ENCODE data around the gene ADCY10. TPM values are rescaled to one million over a fixed set of nuclear protein-coding genes. Genes with fewer than 3 reads are reported as not detected.

The ADCY10 gene
- total RNA-seq, 4 donors from 2014 or later: 1.2 to 4.9 (median 2.4) TPM; not detected in 1

GRCh38 chr1:167774710-167775109 is 139.2 kb downstream of the ADCY10 start:
- TF ChIP-seq POLR2A (IDR thresholded peaks at IDR 0.05): no peak
- no peak for TF ChIP-seq CTCF (IDR thresholded peaks at IDR 0.05)
- Histone ChIP-seq H3K36me3 (peaks cover 0 to 57% (median 0%) of the 10 kb centered on the region in 3 donors), H3K9me3 (no peaks in the 10 kb centered on the region), H3K27me3 (no peaks in the 10 kb centered on the region), H3K4me1 (no peaks in the 10 kb centered on the region), H3K4me3 (no peak overlapping the region), H3K27ac (no peak overlapping the region)
- no peak for DNase-seq

- TF ChIP-seq POLR2A (IDR thresholded peaks at IDR 0.05) (no peak), CTCF (IDR thresholded peaks at IDR 0.05) (no peak)
- H3K27ac ChIP-seq: no peak overlapping the region
- no peak for DNase-seq
- peaks cover 0 to 66% (median 0%) of the 10 kb centered on the region in 3 donors for H3K36me3 ChIP-seq
- no peak overlapping the region for H3K4me3 ChIP-seq
- no peaks in the 10 kb centered on the region for H3K27me3 ChIP-seq
- no peaks in the 10 kb centered on the region for H3K4me1 ChIP-seq
- H3K9me3 ChIP-seq: no peaks in the 10 kb centered on the region
Observed at GRCh38 chr1:167773516-167773915, 140.4 kb downstream of the ADCY10 start.

- H3K4me3 ChIP-seq: no peak overlapping the region
- H3K9me3 ChIP-seq: no peaks in the 10 kb centered on the region
- DNase-seq: no peak
- no peak for TF ChIP-seq POLR2A (IDR thresholded peaks at IDR 0.05)
- TF ChIP-seq CTCF (IDR thresholded peaks at IDR 0.05): no peak
- no peaks in the 10 kb centered on the region for H3K27me3 ChIP-seq
- peaks cover 0 to 71% (median 0%) of the 10 kb centered on the region in 3 donors for H3K36me3 ChIP-seq
- H3K4me1 ChIP-seq: no peaks in the 10 kb centered on the region
- no peak overlapping the region for H3K27ac ChIP-seq
Observed at GRCh38 chr1:167772436-167772835, 141.5 kb downstream of the ADCY10 start.

GRCh38 chr1:167770127-167770526 is 143.8 kb downstream of the ADCY10 start:
- TF ChIP-seq CTCF (IDR thresholded peaks at IDR 0.05): no peak
- no peak for TF ChIP-seq POLR2A (IDR thresholded peaks at IDR 0.05)
- no peaks in the 10 kb centered on the region for H3K9me3 ChIP-seq
- H3K4me3 ChIP-seq: no peak overlapping the region
- H3K27ac ChIP-seq: no peak overlapping the region
- no peaks in the 10 kb centered on the region for H3K27me3 ChIP-seq
- peaks cover 0 to 73% (median 0%) of the 10 kb centered on the region in 3 donors for H3K36me3 ChIP-seq
- no peak for DNase-seq
- H3K4me1 ChIP-seq: no peaks in the 10 kb centered on the region

GRCh38 chr1:167767761-167768160 is 146.2 kb downstream of the ADCY10 start:
- DNase-seq: no peak
- no peaks in the 10 kb centered on the region for H3K27me3 ChIP-seq
- H3K27ac ChIP-seq: no peak overlapping the region
- H3K36me3 ChIP-seq: peaks cover 0 to 56% (median 0%) of the 10 kb centered on the region in 3 donors
- no peaks in the 10 kb centered on the region for H3K9me3 ChIP-seq
- TF ChIP-seq CTCF (IDR thresholded peaks at IDR 0.05) (no peak), POLR2A (IDR thresholded peaks at IDR 0.05) (no peak)
- H3K4me3 ChIP-seq: no peak overlapping the region
- H3K4me1 ChIP-seq: no peaks in the 10 kb centered on the region

GRCh38 chr1:167766538-167766937 is 147.4 kb downstream of the ADCY10 start:
- peaks cover 0 to 44% (median 0%) of the 10 kb centered on the region in 3 donors for H3K36me3 ChIP-seq
- H3K4me1 ChIP-seq: no peaks in the 10 kb centered on the region
- H3K27me3 ChIP-seq: no peaks in the 10 kb centered on the region
- H3K9me3 ChIP-seq: no peaks in the 10 kb centered on the region
- H3K4me3 ChIP-seq: no peak overlapping the region
- no peak for TF ChIP-seq POLR2A (IDR thresholded peaks at IDR 0.05)
- no peak for TF ChIP-seq CTCF (IDR thresholded peaks at IDR 0.05)
- no peak overlapping the region for H3K27ac ChIP-seq
- no peak for DNase-seq

Data from Peyer's patch (tissue), 4 donors.